AML-193 (cell line): ENCODE data around the gene DENND2C.

Experiments
- DNase-seq, 2 experiments: peaks; one replicate each; lab custom pipeline; 2025; lab: John Stamatoyannopoulos, UW

The DENND2C gene

DNA sequence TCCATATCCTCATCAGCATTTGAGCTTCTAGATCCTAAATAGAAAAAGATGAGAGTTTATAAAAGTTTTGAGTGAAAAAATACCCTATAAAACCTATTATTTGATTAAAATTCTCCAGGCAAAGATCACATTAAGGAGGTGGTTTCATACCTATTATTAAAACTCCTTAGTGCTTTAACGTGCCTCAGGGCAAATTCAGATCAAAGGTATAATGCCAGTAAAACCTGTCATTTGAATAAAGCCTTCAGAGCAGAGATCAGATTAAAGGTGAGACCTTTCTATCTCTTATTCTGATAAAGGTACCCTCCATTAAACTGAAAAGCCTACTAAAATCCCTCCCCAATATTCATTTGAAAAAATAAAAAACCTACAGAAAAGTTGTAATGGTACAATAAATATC, 124.5 kb downstream of the DENND2C start:
- DNase-seq: no peak

DNA sequence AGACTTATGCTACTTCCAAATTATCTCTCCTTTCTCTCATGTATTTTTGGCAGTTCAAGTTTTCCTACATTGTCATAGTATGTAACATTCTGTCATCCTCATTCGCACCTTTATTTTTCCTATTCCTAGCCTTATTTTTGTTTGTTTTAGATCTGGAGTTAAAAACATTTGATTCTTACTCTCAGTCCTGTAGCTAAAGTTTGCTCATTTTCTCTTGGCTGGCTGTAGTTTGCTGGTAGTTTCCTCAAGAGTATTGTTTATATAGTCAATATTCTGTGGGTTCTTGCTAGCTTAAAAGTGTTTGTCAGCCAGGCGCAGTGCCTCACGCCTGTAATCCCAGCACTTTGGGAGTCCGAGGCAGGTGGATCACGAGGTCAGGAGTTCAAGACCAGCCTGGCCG, 129.0 kb downstream of the DENND2C start:
- DNase-seq: no peak

DNA sequence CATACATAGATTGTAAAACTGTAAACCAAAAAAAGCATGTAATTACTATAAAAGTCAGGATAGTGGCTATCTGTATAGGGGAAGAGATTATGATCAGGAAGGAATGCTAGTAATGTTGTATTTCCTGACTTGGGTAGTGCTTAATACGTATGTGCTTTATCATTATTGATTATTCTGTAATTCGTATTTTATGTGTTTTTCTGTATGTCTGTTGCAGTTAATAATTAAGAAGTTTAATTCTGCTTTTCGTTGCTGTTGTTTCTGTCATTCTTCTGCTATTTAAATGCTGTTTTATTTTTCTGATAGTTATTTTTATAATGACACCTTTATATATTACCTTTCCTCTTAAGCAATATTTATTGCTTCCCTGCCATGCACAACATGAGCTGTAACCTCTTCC, 129.6 kb downstream of the DENND2C start:
- DNase-seq: no peak

DNA sequence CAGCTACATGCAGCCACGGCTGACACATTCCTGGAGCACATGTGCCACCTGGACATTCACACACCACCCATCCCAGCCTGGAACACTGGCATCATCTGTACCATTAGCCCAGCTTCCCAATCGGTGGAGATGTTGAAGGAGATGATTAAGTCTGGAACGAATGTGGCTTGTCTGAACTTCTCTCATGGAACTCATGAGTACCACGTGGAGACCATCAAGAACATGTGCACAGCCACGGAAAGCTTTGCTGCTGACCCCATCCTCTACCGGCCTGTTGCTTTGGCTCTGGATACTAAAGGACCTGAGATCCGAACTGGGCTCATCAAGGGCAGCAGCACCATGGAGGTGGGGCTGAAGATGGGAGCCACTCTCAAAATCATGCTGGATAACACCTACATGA, 133.8 kb downstream of the DENND2C start:
- no peak for DNase-seq

DNA sequence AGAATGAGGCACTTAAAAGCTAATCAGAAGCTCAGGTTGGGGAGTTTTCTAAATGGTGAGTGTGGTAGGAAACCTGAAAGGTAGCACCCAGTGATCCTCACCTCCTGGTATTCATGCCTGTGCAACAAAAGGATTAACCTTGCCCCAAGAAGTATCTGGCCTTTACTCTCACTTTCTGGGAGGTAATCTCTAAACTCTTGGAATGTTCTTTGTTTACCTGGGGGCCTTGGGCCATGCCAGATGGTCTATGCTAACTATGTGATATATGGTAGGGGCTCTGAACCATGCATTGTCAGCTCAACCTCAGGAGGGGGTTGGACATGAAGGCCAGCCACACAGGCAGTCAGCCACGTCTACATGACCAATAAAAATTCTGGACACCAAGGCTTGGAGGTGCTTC, 134.4 kb downstream of the DENND2C start:
- no peak for DNase-seq
